C4-2B (cell line): ENCODE measurements around the gene ZFYVE21.

Experiments used
- H3K27ac ChIP-seq: fragments of 450-650 bp; 2 replicates; pipeline ENCODE4 v1.5.1; 2017
- ZFX ChIP-seq: fragments of 450-650 bp; IDR thresholded peaks from 2 replicates; pipeline ENCODE4 v1.6.1; 2017
- TF ChIP-seq, protein P1 (sequence below): fragments of 450-650 bp; conservative IDR thresholded peaks from 2 replicates; pipeline ENCODE4 v1.5.1; 2017; ENCODE audit warnings: mild to moderate bottlenecking

ZFYVE21 gene

DNA sequence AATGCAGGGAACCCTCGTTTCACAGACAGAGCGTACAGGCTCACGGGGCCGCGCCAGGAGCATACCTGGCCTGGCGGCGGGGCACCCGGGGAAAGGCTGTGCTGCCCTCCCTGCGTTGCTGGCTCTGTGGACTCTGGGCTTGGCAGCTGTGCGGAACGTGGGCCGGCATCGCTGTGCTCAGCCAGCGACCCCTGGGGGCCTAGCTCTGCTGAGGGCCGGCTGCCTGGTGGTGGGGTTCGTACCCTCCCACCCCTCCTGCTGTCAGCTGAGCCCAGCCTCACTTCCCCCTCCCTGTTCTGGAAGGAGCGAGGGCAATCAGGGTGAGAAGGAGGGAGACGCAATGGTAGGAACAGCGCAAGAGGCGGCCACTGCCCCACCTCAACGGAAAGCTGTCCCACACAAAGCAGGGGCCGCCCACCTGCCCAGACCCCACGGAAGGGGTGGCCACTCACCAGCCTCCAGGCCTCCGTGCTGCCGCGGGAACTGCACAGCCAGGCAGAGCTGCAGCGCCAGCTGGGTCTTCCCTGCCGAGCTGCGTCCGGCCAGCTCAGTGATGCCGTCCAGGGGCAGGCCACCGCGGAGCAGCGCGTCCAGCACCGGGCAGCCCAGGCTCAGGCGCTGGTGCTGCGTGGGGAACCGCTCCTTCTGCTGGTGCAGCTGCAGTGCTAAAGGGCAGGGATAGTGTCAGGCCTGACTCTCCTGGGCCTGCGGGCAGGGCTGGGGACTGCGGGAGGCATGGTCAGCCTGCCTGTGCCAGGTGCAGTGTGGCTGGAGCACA is 8.9 kb upstream of the ZFYVE21 start:
- no peak overlapping the region for H3K27ac ChIP-seq
- no peak for TF ChIP-seq ZFX
- TF ChIP-seq, protein P1, sequence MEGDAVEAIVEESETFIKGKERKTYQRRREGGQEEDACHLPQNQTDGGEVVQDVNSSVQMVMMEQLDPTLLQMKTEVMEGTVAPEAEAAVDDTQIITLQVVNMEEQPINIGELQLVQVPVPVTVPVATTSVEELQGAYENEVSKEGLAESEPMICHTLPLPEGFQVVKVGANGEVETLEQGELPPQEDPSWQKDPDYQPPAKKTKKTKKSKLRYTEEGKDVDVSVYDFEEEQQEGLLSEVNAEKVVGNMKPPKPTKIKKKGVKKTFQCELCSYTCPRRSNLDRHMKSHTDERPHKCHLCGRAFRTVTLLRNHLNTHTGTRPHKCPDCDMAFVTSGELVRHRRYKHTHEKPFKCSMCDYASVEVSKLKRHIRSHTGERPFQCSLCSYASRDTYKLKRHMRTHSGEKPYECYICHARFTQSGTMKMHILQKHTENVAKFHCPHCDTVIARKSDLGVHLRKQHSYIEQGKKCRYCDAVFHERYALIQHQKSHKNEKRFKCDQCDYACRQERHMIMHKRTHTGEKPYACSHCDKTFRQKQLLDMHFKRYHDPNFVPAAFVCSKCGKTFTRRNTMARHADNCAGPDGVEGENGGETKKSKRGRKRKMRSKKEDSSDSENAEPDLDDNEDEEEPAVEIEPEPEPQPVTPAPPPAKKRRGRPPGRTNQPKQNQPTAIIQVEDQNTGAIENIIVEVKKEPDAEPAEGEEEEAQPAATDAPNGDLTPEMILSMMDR, result no peak

DNA sequence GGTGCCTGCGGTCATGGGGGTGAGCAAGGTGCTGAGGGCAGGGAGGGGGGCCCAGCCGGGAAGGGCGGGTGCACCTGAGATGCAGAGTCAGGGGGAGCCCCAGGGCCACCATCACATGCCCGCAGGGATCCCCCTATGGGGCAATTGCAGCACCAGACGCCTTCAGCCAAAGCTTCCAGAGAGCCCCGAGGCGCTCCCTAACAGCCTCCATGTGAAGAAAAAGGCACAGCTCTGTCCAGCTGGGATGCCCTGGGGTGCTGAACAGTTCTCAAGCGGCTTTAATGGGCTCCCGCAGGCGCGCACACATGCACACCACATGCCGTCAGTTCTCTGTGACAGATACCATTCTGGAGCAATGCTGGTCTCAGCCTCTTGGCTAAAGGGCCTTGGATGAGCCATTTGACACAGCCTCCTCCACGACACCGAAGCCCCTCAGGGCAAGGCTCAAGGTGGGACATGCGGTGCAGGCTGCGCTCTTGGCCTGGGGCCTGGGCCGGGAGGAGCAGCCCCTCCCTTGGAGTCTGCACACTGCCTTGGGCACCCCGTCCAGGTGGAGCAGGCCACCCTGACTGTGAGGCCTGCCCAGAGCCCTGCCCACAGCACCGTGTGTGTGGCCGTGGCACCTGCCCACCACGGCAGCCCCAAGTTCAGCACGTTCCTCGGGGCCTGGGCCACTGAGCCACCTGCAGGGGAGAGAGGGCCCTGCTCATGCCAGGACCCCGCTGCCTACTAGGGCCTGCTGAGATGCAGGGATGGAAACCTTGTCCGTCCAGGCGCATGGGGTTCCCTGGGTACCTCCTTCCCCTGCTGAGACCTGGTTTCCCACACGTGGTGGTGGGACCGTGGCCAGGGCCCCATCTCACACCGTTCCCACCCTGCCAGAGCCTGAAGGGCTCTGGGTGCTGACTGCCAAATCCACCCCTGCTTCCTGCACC is 8.0 kb upstream of the ZFYVE21 start:
- H3K27ac ChIP-seq, result peak overlapping the region; percentile 97
- TF ChIP-seq, protein P1, result no peak
- TF ChIP-seq ZFX, result no peak

DNA sequence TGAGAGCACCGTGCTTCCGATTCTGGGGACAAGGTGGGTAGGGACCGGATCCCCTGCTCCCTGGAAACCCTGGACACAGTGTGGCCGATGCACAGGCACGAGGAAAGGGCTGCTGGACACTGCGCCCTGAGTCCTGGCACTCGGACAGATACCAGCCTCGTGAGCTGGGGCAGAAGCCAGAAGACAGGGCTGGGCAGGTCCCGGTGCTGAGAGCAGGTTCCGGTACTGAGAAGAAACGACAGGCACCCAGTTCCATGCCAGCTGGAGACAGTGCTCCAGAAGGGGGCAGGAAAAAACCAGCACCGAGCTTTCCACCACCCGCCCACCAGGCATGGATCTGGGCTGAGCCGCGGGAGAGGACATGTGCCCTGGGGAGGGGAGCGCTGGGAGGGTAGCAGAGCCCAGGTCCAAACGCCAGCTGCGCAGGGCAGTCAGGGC is 6.8 kb upstream of the ZFYVE21 start:
- H3K27ac ChIP-seq, result peak overlapping the region; percentile 97
- TF ChIP-seq, protein P1, result no peak
- no peak for TF ChIP-seq ZFX

DNA sequence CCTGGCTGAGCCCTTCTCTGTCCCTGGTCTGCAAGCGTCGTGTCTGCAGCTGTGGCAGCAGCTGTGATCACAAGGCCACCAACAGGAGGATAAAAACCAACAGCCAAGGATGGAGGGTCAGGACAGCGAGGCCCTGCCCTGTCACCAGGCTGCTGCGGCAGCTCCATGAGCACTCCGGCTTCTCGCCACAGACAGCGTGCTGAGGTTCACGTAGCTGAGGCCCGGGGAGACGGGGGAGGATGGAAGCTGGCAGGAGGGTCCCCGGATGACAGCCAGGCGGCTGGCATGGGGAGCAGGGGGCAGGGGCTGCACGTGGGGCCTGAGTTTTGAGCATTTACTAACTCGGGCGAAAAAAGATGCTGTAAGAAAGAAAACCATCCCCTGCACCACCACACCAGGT is 5.8 kb upstream of the ZFYVE21 start:
- peak overlapping the region; percentile 97 for H3K27ac ChIP-seq
- TF ChIP-seq ZFX, result no peak
- TF ChIP-seq, protein P1, result no peak

DNA sequence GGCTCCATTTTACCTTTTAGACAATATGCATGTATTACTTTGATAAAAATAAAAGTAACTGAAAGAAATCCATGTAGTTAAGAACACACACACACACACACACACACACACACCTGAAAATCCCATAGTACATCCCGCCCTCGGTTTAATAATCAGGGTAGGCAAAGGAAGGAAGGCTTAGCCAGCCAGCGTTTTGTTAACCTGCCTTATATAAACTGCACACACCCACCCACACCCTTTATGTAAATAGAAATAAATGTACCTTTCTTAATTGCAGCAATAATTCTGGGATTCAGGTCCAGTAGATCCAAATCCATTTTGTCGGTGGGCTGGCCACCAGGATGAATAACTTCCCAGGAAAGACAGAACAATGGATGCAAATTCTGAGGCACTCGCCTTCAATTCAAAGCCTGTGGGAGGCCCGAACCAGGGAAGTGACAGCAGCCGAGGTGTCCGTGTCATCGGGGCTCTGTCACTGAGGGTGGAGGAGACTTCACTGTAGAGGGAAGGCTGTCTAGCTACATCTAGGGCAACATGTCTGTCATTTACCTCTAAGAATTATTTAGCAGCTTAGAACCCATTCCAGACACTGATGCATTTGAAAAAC is 4.7 kb upstream of the ZFYVE21 start:
- TF ChIP-seq, protein P1, result no peak
- TF ChIP-seq ZFX, result no peak
- H3K27ac ChIP-seq, result peak overlapping the region; percentile 97

DNA sequence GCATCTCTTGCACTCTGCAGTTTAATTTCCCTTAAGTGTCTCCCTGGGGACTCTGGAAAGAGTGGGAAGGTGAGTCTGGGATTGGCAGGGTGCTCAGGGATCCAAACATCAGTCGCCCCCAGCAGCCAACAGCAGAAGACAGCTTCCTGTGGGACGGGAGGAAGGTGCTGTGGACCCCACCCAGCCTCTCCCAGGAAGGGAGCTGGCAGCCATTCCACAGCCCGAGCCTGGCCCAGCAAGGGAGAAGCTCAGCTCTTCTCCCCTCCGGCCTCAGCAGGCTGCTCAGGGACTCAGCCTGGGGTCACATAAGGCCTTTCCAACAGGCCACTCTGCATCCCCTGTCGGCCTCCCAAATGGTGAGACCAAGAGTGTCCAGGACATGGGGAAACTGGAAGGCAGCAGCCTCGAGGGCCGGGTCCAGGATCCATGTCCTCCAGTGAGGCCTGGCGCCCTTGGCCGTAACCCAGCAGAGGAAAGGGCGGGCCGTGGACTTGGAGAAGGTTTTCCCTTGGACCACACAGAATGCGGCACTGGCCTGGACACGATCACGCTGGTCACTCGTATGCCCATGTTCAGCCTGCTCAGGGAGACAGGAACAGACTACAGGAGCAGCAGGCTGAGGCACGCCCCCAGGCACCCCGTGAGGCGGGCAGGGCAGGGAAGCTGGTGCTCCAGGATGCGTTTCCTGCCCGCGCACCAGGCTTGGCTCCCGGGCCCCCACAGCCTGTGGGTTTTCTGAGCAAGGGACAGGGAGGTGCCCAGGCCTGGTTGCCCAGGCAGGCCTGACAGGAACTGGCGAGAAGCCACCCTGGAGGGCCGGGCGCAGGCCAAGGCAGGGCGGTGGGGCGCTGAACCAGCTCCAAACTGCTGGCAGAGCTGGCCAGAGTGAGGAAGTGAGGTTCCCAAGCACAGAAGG is 3.8 kb upstream of the ZFYVE21 start:
- peak; percentile 72; the same call in 1 of the 2 replicates for TF ChIP-seq ZFX
- TF ChIP-seq, protein P1, result no peak
- peak overlapping the region; percentile 97 for H3K27ac ChIP-seq
